GM21423 (cell line): ENCODE measurements around the gene TRAPPC1.
A peak's percentile ranks its signal among the peaks of the same experiment; 100 is the strongest.

Experiments
- ATAC-seq: cut with Tn5 transposase; IDR thresholded peaks from one replicate; pipeline ENCODE4 v1.9.1; 2021; ENCODE audit warnings: mild to moderate bottlenecking, moderate library complexity; ENCODE audit not compliant: unreplicated experiment

Gene TRAPPC1

DNA sequence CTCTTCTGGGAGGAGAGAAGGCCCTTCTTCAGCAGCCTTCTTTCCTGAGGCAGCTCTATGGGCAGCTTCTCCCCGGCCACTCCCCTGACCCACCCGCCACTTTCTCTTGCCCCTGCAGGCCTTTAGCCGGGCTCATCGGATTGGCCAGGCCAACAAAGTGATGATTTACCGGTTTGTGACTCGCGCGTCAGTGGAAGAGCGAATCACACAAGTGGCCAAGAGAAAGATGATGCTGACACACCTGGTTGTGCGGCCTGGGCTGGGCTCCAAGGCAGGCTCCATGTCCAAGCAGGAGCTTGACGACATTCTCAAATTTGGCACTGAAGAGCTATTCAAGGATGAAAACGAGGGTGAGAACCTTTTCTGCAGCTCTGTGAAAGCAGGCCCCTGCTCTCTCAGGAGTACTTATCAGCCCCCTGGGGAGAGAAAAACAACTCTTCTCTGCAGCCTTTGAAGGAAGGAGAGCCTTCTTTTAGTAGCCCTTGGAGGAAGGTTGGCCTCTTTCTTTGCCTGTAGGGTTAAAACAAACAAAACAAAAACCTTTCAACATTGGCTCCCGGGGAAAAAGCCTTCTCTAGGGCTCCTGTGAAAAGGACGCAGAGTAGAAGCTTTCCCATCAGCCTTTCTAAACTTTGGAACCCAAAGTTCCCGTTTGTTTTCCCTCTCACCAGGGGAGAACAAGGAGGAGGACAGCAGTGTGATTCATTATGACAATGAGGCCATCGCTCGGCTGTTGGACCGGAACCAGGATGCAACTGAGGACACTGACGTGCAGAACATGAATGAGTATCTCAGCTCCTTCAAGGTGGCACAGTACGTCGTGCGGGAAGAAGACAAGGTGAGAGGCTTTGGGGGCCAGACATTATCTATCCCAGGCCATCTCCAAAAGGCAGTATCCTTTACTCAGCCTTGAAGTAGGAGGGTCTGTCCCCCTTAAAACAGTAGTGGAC is 28.3 kb downstream of the TRAPPC1 start:
- no peak for ATAC-seq

DNA sequence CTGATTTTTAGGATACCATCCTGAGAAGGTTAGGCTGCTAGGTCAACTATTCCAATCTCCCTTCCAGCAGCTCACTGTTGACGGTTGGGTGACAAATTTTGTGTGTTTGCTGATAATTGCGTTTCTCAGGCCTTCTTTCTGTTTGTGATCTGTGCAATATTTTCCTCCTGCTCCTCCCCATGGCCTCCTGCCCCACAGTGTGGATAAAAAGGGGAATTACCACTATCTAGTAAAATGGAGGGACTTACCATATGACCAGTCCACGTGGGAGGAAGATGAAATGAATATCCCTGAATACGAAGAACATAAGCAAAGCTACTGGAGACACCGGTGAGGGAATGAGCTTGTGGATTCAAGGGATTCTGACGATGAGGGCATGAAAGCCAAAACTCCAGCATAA is 34.0 kb downstream of the TRAPPC1 start:
- ATAC-seq: no peak

DNA sequence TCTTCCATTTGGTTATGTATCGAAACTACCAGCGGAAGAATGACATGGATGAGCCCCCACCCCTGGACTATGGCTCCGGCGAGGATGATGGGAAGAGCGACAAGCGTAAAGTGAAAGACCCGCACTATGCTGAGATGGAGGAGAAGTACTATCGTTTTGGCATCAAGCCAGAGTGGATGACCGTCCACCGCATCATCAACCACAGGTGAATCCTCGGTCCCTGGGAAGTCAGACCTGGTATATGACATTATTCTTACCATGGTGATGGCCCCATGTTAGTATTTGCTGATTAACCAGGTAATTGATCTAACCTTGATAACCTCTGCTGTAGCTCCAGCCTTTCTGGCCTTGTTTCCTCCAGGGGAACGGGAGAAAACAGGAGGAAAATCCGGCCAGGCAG is 34.7 kb downstream of the TRAPPC1 start:
- no peak for ATAC-seq

DNA sequence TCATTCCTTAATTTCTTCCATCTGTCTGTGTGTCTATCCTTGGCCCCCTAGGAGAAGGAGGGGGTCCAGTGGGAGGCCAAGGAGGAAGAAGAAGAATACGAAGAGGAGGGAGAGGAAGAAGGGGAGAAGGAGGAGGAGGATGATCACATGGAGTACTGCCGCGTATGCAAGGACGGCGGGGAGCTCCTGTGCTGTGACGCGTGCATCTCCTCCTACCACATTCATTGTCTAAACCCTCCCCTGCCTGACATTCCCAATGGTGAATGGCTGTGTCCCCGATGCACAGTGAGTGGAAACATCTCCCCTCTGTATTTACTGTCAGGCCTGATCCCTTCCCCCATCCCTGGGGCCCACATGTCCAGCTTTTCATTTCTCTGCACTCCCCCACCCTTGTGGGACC is 36.9 kb downstream of the TRAPPC1 start:
- ATAC-seq: no peak

DNA sequence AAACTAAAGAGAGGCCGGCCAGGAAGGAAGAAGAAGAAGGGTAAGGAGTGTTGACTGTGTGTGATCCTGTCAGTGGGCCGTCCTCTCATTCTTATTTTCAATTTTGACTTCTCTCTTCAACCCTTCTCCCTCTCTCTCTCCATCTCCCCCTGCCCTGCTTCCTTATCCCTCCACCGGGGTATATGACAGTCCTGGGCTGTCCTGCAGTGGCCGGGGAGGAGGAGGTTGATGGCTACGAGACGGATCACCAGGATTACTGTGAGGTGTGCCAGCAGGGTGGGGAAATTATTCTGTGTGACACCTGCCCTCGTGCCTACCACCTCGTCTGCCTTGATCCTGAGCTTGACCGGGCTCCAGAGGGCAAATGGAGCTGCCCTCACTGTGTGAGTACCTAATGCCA is 37.5 kb downstream of the TRAPPC1 start:
- ATAC-seq: no peak

DNA sequence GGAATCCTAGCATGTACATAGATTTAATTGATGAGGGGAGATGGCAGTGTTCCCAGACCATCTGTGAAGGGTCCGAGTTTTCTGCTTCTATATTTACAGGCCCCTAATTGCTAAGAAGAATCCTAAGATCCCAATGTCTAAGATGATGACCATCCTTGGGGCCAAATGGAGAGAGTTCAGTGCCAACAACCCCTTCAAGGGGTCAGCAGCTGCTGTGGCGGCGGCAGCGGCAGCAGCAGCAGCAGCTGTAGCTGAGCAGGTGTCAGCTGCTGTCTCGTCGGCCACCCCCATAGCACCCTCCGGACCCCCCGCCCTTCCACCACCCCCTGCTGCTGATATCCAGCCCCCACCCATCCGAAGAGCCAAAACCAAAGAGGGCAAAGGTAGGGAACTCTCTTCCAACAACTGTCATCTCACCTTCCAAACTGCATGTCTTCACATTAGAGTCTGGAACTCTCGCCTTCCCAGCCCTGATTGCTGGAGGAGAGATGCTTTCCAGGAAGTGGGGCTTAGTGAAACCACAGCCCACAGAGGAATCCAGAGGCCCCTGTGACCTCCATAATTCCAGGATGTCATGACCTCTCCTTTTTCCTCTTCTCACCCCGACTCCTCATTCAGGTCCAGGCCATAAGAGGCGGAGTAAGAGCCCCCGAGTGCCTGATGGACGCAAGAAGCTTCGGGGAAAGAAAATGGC is 38.4 kb downstream of the TRAPPC1 start:
- no peak for ATAC-seq

DNA sequence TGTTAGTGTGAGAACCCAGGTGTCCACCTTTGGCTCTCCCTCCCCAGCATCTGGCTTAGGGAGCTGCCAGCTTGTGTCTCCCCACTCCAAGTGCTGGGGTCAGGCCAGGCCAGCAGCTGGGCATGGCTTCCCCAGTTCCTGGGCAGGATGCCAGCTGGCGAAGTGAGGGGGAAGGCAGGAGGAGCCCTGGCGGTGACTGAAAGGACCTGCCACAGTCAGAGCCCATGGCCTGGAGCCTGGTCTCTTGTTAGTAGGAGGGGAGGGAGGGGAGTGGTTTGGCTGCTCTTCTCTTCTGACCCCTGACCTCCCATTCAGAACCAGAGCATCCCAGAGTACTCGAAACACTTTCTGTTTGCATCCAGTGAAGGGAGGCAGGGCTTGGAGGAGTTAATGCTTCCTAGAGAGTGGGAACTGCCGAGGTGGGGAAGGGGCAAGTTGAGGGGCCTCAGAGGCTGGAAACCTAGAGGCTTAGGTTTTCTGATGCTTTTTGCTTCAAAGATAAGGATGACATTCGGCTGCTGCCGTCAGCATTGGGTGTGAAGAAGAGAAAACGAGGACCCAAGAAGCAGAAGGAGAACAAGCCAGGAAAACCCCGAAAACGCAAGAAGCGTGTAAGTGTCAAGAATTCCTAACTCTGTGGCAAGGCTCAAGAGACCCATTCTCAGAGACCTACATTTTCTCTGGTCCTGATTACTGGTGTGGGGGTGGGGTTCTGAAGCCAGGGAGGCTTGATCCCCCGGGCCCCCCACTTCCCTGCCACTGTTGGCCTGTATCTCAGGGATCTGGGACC is 42.4 kb downstream of the TRAPPC1 start:
- no peak for ATAC-seq

DNA sequence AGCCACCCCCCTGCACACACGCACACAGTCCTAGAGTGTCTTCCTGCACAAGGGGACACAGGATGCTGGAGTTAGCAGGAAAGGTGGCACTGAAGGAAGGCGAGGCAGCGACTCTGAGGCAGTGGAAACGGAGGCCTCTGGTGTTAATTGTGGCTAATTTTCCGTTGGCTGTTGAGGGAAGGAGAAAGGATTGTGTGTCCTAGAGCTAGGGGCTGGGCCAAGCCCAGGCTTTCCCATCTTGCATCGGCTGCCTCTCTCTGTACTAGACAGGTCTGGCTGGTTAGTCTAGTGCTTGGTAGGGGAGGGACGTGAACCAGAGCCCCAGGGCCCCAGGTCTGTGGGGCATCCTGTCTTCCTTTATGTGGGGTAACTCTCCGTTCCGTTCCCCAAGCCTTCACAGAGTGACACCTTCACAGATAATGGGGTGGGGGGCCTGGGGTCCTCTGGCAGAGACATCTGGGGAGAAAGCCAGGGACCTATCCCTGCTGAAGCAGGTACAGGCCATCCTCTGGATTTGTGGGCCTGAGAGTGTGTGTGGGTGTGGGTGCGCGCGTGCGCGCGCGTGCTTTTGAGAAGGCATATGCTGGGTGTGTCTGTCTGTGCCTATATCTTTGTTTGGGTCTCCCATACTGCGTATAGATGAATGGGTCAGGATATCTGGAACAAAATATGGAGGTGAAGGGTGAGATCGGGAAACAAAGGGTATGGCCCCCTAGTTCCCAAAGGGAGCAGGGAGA is 43.4 kb downstream of the TRAPPC1 start, which contains the start of gene CHD3:
Gene CHD3 (plus strand): TSS at position 606 of the 737 bp plus-strand sequence. CDS start 212 bp downstream, outside the sequence.
- ATAC-seq: no peak

DNA sequence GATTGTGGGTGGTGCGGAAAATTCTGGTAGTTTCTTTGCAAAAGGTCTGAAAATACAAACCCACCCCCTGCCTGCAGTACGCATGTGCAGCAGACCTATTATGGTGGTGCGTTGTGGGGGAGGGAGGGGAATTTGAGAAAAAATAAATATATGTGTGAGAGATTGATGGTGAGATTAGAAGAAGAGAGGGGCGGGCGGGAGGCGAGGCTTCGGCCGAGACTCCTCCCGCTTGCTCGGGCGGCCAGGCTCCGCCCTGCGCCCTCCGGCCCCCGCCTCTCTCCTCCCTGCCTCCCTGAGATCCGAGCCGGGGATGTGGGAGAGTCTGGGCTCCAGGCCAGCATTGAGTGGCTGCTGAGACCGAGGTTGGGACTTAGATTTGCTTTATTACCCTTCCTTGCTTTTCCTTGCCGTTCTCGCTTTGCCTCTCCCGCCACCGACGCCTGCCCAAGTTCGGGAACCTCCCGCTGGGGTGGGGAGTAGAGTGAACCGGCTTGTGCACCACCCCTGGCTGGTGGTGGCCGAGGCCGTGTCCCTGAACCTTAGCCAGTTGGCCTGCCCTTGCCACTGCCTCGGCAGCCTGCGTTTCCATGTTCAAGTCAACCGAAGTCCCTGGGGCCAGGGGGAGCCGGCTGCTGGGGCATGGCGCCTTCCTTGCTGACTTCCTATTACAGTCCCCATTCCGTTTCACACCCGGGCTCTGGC is 44.1 kb downstream of the TRAPPC1 start:
- ATAC-seq: peak; percentile 44

DNA sequence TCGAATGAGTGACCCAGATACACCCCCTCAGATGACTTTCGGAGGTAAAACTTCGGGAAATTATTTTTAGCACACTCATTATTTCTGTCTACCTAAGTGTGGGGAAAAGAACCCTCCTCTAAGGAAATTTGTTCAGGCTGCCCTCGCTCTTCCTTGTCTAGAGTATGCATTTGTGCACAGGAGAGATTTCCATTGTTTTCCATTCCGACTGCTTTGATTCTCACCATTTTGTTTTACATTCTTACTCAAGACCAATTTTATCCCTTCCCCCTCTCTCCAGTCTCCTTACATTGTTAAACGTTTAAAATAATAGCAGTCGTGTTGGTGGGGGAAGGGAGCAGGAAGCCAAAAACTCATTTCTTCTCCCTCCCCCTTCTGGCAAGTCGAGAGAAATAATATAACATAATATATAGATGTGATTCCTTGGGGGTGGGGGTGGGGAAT is 44.7 kb downstream of the TRAPPC1 start:
- ATAC-seq: no peak

DNA sequence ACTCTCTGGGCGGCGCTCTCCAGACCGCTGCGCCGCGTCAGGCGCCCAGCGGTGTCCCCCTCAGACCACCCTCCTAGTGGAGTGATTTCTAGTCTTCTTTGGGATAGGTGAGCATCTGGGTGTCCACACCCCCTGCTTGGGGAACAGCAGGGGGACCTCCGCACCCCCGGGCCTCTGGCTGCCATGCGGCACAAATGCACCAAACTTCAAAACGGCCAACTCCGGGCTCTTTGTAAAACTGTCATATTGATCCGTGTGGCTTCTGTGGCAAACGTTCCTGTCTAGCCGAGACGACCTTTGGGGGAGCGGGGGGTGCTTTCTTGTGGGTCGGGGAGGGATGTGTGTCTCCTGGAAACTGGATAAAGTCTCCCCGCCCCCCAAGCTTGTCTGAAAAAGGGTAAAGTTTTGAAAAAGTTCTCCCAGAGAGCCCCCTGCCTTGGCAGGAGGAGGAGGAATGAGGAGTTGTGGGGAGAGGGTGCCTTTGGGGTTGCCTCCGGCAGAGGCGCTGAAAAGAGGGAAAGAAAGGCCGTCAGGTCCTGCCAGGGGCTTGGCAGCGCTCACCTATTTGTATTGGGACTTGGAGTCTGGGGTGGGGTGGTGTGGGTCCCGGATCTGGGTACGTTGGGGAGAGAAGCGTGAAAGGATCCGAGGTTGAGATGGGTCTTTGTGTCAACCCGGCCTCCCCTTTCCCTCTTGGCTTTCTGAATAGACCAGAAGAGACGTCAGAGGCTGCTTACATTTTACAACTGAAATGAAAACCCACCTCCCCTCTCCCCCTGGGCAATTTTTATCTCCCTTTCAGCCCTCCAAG is 45.3 kb downstream of the TRAPPC1 start:
- ATAC-seq: no peak

DNA sequence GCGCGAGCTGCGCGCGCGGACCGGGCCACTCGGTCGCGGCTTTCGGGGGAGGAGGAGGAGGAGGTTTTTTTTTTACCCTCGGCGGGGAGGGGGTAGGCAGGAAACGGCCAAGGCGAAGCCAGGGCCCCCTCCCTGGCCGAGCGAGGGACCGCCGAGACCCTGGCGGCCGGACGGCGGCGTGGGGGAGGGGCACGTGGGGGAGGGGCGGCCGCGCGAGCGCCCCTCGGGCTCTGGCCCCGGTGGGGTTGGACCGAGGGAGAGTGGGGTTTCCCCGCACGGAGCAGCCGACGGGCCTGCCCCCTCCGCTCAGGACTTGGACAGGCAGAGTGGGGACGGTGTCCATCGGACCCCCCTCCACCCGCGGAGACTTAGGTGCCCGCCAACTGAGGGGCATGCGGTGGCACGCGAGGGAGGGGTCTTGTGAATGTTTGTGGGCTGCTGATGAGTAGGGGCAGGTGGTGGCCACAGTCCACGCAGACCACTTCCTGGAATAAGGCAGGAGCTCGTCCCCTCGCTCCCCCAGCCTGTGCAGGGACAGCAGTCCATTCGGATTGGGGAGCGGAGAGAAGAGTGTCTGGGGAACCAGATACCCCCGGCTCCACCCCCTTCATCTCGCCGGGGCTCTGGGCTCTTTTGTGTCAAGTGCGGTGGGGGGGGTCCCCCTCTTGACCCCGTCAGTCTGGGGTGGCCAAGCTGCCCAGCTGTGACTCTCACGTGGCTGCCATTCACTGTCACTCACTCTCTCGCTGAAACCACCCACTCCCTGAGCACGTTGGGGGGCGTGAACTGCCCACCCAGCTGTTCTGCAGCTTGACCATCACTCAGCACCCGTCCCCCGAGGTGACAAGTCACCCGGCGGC is 46.1 kb downstream of the TRAPPC1 start:
- ATAC-seq: peak; percentile 33

DNA sequence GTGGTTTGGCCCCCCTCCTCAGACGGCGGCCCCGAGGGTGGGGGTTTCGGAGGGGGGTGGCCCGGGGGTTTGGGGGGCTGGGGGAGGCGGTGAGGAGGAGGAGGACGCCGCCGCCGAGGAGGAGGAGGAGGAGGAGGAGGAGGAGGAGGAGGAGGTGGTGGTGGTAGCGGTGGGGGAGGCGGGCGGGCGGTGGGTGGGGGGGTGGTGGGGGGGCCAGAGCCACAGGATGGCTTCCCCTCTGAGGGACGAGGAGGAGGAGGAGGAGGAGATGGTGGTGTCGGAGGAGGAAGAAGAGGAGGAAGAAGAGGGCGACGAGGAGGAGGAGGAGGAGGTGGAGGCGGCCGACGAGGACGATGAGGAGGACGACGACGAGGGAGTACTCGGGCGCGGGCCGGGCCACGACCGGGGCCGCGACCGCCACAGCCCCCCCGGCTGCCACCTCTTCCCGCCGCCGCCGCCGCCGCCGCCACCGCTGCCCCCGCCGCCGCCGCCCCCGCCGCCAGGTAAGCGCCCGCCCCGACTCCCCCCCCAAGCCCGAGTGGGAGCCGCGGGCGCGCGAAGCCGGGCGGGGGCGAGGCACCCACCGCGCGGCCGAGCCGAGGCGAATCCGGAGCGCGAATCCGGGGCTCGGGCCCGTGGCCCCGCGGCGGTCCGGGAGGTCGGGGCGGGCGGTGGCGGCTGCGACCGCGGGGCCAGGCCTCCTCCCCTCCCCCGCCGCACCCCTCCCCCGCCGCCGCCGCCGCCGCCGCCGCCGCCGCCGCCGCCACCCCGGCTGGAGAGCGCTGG is 47.0 kb downstream of the TRAPPC1 start:
- ATAC-seq: no peak

DNA sequence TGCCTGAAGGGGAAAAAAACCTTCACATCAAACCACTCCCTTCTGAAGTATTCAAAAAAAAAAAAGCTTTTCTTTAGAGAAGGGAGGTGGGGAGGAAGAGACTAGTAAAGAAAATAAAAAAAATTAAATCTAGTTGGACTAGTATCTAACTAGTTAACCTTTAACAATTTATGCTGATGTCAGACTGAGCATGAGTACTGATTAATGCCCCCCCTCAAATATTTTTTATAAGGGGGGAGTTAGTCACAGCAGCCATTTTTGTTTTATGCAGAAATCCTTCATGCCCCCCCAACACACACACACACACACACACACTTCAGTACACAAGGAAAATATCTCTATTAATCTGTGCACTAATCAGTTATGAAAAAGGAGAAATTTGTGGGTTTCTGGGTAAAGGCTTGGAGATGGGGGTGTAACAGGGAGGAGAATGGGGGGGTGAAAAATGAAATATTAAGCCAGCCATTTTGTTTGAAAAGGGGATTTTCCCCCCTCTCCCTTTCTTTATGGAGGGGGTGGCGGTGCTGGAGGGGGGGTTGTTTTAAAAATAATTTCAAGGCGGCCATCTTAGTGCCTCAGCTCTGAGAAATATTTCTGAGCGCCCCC is 47.9 kb downstream of the TRAPPC1 start:
- no peak for ATAC-seq

DNA sequence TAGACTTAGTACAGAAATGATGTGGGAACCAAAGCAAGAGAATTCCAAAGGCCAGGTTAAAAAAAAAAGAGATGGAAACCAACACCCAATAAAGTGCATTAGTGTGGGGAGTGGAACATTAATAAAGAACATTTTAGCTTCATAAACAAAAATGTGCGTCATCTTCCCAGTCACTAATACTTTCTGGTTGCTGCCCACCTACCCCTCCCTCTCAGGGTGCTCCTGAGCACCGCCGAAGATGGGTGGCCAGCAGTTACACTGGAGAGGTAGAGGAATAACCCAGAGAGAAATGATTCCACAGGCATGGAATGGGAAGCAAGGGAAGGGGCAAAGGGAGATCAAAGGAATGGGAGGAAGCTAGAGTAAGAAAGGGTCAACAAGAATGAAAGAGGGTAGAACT is 49.1 kb downstream of the TRAPPC1 start:
- no peak for ATAC-seq

DNA sequence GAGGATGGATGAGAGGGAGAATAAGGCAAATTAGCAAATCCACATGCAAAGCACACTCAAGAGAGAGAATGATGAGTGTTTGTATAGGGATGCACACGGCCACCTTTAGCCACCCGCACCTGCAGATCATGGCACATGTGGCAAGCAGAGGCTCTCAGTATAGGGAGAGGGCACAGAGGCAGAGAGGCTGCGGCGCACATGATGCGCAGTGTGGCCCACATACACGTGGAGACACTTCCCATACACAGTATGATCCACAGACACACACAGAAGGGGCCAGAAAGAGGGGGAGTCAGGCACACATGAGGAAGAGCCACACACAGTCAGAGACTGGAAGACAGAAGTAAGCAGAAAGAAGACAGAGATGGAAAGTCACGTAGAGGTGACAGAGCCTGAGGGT is 49.7 kb downstream of the TRAPPC1 start:
- ATAC-seq: no peak
